GM21723 (cell line): Measurements from ENCODE around the gene TRIM28.

Source experiments
- ATAC-seq: cut with Tn5 transposase; IDR thresholded peaks from one replicate; pipeline ENCODE4 v1.9.1; 2021; ENCODE audit warnings: mild to moderate bottlenecking, moderate library complexity; ENCODE audit not compliant: unreplicated experiment

TRIM28 gene

GRCh38 chr19:58559275-58560006 is 15.6 kb downstream of the TRIM28 start:
- ATAC-seq = peak; percentile 32

- no peak for ATAC-seq
Measured at GRCh38 chr19:58560007-58560887, 16.4 kb downstream of the TRIM28 start.

- ATAC-seq = no peak
Measured at GRCh38 chr19:58560921-58561320, 17.1 kb downstream of the TRIM28 start.

- no peak for ATAC-seq
Measured at GRCh38 chr19:58561373-58562121, 17.7 kb downstream of the TRIM28 start.

DNA sequence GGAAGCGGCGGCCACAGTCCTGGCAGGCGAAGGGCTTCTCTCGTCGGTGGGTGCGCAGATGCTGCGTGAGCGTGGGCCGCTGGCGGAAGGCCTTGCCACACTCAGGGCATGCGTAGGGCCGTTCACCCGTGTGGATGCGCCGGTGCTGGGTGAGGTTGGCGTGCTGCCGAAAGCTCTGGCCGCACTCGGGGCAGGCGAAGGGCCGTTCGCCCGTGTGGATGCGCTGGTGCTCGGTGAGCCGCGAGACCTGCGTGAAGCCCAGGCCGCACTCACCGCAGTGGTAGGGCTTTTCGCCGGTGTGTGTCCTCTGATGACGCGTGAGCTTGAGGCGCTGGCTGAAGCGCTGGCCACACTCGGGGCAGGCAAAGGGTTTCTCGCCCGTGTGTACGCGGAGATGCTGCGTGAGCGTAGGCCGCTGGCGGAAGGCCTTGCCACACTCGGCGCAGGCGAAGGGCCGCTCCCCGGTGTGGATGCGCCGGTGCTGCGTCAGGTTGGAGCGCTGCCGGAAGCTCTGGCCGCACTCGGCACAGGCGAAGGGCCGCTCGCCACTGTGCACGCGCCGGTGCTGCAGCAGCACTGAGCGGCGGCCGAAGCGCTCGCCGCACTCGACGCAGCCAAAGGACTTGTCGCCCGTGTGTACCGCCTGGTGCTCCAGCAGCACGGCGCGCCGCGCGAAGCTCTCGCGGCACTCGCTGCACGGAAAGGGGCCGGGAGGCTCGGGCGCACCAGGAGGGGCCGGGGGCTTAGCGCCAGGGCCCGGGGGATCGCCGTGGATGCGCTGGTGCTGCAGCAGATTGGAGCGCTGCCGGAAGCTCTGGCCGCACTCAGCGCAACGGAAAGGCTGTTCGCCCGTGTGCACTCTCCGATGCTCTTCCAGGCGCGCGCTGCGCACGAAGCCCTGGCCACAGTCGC is 18.5 kb downstream of the TRIM28 start:
- no peak for ATAC-seq

- ATAC-seq = no peak
Measured at GRCh38 chr19:58563034-58563573, 19.2 kb downstream of the TRIM28 start.

DNA sequence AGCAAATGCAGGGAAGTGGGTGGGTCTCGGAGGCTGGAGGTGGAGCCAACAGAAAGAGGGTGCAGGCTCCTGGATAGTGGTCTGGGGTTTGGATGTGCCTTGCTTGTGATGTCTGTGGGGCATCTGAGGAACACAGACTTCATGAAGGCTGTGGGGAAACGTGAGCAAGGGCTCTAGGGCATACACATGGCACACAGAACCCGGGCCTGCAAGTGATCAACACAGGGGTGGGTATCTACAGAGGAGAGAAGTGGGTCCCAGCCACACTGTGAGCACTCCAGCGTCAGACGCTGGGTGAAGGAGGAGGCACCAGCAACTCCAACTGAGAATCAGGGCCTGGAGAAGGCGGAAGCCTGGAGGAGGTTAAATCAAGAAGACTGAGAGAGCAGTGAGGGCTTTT is 20.0 kb downstream of the TRIM28 start:
- no peak for ATAC-seq

DNA sequence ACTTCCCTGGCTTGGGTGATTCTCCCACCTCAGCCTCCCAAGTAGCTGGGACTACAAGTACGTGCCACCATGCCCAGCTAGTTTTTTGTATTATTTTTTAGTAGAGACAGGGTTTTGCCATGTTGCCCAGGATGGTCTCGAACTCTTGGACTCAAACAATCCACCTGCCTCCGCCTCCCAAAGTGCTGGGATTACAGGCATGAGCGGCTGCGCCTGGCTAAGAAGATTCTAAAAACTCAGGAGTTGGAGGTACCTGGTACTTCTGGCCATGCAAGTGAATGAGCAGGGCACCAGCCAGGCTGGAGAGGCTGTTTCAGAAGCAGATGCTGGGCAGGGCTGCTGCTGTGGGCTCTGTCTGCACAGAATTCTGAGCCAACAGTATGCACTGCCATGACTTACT is 23.1 kb downstream of the TRIM28 start:
- no peak for ATAC-seq

DNA sequence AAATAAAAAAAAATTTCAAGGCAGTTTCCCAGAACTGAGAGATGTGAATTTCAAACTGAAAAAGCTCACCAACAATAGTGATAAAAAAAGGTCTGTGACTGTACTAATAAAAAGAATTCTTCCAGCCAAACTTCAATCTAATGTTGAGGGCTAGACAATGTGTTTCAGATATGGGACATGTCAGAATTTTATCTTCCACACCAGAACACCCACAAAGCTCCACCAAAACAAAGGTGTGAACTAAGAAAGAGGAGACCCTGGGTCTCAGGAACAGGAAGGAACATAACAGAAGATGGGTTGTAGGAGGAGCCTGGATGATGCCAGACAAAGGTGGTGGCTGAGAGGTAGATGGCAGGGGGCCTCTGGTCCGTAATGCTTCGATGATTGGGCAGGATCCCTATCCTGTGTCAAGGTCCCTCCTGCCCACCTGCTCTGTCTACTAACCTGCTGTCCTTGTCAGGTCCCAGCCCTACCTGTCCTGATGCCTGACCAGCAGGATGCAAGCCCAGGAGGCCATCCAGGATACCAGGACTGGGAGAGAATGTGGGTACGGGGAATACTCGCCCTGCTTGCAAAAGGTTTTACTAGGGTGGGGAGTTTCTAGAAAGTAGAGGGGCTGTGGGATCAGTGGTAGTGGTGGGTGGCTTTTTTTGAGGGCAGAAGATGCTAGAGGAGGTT is 24.7 kb downstream of the TRIM28 start:
- no peak for ATAC-seq

DNA sequence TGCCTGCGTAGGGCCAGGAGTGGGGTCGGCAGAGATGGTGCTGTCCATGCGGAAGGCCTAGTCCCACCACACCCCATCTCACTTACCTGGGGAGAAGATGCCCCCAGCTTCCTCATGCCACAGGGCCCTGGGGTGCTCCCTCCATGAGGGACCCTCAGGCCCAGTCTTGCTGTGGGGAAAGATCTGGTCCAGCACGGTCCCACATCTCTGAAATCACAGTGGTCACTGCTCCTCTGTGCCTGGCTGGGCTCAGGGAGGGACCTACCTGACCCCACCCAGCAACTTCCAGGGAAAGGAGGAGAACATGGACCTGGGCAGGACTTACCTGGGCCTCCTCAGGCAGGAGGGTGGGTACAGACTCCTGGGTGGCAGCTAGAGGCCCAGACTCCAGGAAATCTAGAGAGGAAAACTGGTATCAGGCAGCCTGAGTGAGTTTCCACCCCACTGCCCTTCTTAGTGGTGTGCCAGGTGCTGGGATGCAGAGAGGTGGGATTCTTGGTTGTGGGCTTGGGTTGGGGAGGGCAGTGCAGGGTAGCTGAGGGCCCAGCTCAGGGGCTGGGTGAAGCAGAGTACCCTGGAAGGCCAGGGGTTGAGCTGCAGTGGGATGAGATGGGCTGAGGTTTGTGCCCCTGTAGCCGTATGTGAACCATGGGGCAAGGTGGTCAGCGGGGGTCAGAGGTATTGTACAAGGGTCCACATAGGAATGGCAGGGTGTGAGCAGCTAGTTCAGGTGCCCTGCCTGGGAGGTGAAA is 25.5 kb downstream of the TRIM28 start:
- ATAC-seq = no peak

DNA sequence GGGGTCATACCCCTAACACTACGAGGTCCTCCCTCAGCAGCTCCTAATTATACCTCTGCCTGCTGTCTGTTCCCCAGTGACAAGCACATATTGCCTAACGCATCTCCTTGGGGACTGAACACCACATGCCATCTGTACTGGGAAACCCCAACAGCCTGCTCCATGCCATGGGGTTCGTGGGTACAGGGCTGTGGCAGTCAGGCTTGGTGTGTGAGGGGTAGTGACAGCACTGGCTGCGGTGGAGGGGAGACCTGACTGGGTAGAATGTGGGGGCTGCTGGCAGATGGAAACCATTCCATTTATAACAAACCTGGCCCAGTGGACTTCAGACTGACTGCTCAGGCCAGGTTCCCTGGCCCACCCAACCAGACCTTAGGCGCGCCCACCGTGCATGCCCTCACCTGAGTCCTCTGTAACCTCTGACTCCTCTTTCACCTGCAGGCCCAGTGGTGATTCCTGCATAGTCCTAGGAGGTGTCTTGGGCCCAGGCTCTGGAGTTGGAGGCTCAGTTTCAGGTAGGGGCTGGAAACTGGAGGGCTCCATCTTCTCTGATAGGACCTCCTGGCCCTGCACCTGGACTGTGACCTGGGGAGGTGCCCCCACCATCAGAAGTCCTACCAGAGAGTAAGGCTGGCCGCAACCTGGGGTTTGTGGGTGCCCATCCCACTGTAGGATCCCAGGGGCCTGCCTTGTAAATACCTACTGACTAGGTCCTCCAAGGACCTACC is 26.2 kb downstream of the TRIM28 start:
- no peak for ATAC-seq

DNA sequence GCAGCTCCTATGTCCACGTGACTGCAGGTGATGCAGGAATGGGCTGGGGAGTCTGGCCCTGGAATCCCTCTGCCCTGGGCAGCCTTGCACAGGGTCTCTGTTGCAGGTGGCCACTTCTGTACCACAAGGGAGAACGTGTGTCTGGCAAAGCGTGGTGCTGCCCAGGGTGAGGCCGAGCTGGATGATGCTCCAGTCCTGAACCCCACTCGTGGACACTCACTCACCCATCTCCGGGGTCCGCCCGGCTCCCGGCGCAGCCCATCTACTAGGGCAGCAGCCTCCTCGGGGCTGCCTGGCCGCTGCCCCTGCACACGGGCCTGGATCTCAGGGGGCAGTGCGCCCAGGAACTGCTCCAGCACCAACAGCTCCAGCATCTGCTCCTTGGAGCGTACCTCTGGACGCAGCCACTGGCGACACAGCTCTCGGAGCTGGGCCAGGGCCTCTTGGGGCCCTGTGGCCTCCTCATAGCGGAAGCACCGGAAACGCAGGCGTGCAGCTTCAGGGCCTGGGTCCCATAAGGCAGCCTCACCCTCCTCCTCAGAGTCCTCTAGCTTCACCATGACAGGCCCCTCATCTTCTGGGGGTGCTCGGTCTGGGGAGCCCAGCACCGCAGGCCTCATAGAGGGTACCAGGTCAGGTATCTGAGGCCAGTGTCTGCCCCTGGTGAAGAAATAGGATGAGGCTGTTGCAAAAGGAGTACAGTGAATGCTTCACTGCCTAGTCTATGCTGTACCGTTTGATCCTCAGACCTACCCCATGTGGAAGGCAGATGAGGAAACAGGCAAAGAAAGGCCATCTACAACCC is 27.1 kb downstream of the TRIM28 start:
- no peak for ATAC-seq

GRCh38 chr19:58571575-58571947 is 27.7 kb downstream of the TRIM28 start:
- no peak for ATAC-seq

DNA sequence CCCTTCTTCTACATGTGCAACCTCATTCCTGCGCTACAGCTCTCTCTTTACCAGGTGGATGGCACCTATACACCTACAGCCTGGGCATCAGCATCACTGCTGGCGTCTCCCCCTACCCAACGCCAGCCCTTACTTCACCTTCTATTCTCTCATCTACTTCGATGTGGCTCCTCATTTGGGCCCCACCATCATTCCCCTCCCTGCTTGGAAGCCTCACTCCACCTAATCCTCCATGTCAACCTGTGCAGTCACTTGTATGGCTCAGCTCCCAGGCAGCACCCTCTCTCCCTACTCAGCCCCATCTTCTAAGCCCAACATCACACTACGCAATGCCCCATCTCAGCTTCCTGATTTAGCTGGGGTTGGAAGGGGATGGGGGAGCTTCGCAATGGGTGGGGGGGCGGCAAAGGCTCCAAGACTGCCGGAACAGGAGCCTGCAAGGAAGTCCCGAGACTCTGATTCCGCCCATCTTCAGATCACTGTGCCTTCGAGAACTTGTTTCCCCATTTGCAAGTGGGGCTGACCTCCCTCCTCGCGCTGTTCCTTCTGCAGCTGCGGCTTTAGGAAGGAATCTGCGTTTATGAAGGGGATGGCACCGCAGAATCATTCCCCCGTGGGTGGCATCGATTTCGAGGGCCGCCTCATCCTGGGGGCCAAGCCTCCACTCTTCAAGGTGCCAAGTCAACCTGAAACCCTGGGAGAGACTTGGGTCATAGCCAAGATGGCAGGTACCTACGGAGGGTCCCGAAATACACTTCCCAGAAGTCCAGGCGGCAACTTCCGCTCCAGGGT is 28.4 kb downstream of the TRIM28 start:
- ATAC-seq = no peak

GRCh38 chr19:58572818-58573657 is 29.2 kb downstream of the TRIM28 start, which contains the start of gene MZF1:
Gene MZF1, minus strand, starts transcription at chr19:58573335. Its CDS starts 1,946 bp downstream, at chr19:58571389.
- ATAC-seq = peak; percentile 55
